ENCODE results near the gene TBXAS1.
"Not testable (repeated sequence)": the region's sequence is repeated elsewhere in the genome, so short reads cannot be mapped to it uniquely, and the experiment has no call there.

Gene TBXAS1

GRCh38 chr7:139915864-139916716 is 87.0 kb downstream of the TBXAS1 start:
- DNase-seq, result no peak

- no peak for DNase-seq
These were observed 87.8 kb downstream of the TBXAS1 start for GRCh38 chr7:139916717-139917395.

- DNase-seq, result no peak
These were observed 88.8 kb downstream of the TBXAS1 start for GRCh38 chr7:139917851-139918250.

GRCh38 chr7:139918480-139918879 is 89.4 kb downstream of the TBXAS1 start:
- no peak for DNase-seq

DNA sequence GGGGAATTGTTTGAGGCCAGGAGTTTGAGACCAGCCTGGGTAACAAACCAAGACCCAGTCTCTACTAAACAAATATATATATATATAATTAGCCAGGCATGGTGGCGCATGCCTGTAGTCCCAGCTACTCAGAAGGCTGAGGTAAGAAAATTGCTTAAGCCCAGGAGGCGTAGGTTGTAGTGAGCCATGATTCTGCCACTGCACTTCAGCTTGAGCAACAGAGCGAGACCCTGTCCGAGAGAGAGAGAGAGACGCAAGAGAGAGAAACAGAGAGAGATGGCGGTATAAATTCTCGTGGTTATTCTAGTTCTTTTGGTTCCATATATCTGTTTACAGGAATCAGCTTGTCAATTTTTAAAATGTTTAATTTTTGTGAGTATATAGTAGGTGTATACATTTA is 94.0 kb downstream of the TBXAS1 start:
- no peak for DNase-seq

GRCh38 chr7:139924461-139924860 is 95.4 kb downstream of the TBXAS1 start:
- DNase-seq, result no peak

GRCh38 chr7:139929221-139929620 is 100.2 kb downstream of the TBXAS1 start:
- not testable (repeated sequence) for DNase-seq

DNA sequence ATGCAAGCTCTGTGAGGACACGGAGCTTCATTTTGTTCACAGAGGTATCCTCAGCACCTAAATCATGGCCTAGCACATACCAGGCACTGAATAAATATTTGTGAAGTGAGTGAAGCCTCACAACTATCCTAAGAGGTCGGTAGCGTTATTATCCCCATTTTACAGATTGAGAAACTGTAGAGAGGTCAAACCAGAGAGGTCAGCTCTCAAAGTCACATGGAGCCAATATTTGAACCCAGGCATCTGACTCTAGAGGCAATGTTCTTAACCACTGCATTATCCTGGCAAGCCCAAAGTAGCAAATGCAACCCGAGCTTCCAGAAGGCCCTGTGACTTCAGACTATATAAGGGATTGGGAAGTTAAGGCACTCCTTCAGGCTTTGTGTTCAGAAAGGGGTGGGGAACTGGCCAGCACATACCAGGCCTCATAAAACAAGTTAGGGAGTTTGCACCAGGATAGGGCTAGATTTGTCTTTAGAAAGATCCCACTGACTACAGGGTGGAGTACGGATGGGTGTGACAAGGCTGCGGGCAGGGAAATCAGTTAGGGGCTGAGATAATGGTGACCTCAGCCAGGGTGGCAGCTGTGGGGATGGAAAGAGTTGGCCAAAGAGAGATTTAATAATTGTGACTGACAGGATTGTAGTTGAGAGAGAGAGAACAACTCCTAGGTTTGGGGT is 101.4 kb downstream of the TBXAS1 start:
- no peak for DNase-seq

DNA sequence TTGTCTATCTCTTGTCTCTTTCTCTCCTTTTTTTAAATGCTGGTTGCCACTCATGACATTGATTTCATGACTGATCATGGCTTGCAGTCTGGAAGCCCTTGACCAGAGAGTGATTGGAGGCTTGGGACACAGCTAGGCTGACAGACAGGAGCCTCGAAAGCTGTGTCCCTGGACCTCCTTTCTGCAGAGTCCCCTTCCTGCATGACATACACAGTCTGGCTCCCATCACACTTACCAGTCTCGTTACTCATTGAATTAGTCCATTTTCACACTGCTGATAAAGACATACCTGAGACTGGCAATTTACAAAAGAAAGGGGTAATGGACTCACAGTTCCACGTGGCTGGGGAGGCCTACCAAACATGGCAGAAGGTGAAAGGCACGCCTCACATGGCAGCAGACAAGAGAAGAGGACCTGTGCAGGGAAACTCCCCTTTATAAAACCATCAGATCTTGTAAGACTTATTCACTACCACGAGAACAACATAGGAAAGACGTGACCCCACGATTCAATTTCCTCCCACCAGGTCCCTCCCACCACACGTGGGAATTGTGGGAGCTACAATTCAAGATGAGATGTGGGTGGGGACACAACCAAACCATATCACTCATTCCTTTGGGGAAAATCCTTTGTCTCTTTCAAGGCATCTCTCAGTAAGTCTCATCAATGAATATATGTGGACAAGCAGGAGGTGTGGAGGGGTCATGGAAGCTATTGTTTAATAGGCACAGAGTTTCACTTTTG is 102.3 kb downstream of the TBXAS1 start:
- DNase-seq, result no peak

GRCh38 chr7:139932531-139932930 is 103.5 kb downstream of the TBXAS1 start:
- no peak for DNase-seq

DNA sequence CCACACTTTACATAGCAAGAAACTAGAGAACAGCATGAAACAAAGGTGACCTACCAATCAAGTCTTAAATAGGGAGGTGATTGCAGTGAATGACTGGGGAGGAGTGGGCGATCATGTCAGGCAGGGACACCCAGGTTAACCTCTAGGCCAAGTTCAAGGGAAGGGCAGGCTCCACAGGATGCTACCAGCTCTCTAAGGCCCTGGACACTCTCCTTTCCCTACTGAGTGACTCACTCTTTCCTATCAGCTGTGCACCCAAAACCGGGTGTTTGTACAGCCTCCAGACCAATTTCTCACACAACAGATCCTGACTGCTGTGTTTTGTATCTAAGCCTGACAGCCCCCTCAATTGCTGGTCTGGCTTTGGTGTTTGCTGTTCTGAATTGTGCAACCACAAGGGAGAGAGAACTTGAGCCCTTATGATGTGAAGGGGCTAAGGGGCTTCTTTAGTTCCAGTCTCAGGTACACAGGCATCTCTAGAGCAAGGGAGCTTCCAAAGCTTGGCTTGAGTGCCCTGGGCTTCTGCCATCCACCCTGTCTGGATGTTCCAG is 107.8 kb downstream of the TBXAS1 start:
- no peak for DNase-seq

- no peak for DNase-seq
These were observed 108.7 kb downstream of the TBXAS1 start for GRCh38 chr7:139937715-139938114.

GRCh38 chr7:139940866-139941265 is 111.8 kb downstream of the TBXAS1 start:
- no peak for DNase-seq

DNA sequence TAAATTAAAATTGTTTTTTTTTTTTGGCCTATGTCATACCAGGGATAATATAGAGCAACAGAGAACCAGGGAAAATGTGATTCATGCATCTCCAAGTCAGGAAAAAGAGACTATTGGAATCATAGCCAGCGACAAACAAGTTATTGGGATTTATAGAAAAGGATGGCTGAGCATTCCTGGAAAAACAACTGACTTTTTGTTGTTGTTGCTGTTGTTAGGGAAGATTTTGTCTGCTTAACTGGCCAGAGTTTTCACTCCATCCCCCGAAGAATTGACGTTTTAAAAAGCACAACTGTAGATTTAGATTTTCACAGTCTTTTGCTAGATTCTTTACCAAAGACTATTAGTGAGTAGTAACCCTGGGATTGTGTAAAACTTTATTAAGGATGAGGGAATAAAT is 112.4 kb downstream of the TBXAS1 start:
- no peak for DNase-seq

DNA sequence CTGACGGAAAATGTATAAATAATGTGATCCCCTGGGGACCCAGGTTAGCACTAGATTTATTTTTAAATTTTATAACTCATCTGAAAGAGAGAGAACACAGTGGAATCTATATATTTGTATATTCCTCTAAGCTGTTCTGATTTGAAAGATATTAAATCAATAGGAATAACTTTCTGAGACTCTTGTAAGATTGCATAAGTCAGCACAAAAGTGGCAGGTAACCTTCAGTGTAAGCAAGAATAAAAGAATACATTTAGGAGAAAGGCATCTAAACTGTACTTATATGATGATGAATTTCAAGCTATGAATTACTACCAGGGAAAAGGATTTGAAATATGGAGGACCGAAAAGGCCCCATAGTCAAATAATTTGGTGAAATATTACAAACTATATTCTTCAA is 112.8 kb downstream of the TBXAS1 start:
- no peak for DNase-seq

DNA sequence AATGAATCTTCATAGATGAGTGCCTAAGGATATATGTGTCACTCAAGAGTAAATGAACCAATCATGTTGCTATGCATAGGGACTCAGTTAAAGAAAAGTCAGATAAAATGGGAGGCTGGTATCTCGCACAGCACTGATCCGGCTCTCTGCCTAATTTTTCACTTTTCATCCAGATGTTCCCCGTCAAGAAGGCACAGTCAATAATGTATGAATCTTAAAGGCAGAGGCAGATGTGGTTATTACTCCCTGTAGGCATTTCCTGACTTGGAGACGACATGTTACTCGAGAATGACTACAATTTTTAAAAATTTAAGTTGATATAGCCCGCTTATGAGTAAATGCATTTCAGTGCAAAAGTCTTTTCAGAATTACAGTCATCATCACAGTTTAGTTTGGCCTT is 113.6 kb downstream of the TBXAS1 start:
- no peak for DNase-seq

DNA sequence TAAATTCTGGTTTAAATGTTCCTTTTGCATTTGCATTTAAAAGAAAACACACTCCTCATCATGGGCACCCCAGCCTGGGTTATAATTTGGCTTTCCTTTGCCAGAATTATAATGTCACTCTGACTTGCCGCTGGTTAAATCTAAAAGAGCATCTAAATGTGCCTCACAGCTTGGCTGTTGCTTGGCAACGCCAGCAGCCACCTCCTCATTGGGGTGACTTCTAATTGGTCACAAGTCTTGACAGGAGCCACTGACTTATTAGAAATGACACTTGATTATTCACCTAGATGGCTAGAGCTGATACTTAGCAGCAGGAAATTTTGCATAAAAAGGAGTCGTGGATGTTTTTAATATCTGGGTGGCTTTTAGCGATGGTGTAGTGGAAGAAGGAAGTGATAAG is 114.3 kb downstream of the TBXAS1 start:
- DNase-seq, result no peak

GRCh38 chr7:139944248-139944647 is 115.2 kb downstream of the TBXAS1 start:
- no peak for DNase-seq

DNA sequence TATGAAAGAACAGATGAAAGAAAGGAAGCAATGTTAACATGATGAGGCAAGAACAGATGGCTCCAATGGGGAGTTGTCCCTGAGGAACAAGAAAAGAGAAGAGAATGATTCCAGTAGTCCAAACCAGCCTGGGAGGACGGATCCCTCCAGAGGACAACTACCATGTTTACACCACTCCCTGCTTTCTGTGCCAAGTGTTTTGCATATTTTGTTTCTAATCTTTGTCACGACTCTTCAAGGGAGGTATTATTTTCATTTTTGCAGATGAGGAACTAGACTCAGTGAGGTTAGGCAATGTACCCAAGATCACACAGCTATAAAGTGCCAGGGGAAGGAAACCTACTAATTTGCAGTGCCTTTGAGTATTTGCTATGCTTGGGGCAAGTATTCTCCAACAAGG is 117.5 kb downstream of the TBXAS1 start:
- DNase-seq, result no peak

DNA sequence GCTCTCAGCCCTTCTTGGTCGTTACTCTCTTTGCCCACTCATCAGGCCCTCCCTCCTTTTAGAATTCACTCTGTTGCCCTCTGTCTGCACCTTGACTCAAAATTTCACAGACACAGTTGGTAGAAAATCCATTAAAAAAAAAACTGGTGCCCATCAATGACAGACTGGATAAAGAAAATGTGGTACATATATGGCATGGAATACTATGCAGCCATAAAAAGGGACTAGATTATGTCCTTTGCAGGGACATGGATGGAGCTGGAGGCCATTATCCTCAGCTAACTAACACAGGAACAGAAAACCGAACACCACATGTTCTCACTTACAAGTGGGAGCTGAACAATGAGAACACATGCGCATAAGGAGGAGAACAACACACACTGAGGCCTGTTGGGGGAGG is 118.0 kb downstream of the TBXAS1 start:
- DNase-seq, result no peak

DNA sequence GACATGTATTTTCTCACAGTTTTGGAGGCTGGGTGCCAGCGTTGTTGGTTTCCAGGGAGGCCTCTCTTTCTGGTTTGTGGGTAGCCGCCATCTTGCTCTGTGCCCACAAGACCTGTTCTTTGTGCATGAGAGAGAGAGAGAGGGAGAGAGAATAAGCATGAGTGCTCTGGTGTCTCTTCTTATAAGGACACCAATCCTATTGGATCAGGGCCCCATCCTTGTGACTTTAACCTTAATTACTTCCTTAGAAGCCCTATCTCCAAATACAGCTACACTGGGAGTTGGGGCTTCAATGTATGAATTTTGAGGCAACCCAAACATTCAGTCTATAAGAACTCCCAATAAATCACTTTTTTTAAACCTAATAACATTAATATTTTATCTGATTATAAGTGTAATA is 119.1 kb downstream of the TBXAS1 start:
- no peak for DNase-seq

- DNase-seq, result no peak
These were observed 119.7 kb downstream of the TBXAS1 start for GRCh38 chr7:139948587-139949335.

All from midbrain (tissue), 1 donor.